Progenitor cell of endocrine pancreas (in vitro differentiated cells): Measurements from ENCODE around the gene HHIPL1. TPM values are rescaled to one million over a fixed set of nuclear protein-coding genes. Genes with fewer than 3 reads are reported as not detected.

Experiments used
- DNase-seq: peaks from one replicate; pipeline ENCODE4 v3.0.0; 2021; ENCODE audit warnings: low spot score; ENCODE audit not compliant: unreplicated experiment
- H3K27ac Mint-ChIP-seq: 2 replicates; pipeline ENCODE4 v1.8.0; 2021; ENCODE audit warnings: mild to moderate bottlenecking, moderate library complexity, mixed read lengths
- H3K27me3 Mint-ChIP-seq: 2 replicates; pipeline ENCODE4 v1.8.0; 2021; ENCODE audit warnings: mixed read lengths
- H3K36me3 Mint-ChIP-seq: 2 replicates; pipeline ENCODE4 v1.8.0; 2022; ENCODE audit warnings: mixed read lengths; ENCODE audit not compliant: insufficient read depth
- H3K4me1 Mint-ChIP-seq: 2 replicates; pipeline ENCODE4 v1.8.0; 2021; ENCODE audit warnings: low read depth, mixed read lengths
- H3K4me3 Mint-ChIP-seq: 2 replicates; pipeline ENCODE4 v1.8.0; 2021; ENCODE audit warnings: low read depth, mild to moderate bottlenecking, moderate library complexity, mixed read lengths
- H3K9me3 Mint-ChIP-seq: 2 replicates; pipeline ENCODE4 v1.8.0; 2021; ENCODE audit warnings: low read depth, mixed read lengths
- total RNA-seq: library from RNA; stranded (reverse); gene quantifications from 2 replicates; pipeline ENCODE4 v1.2.1, GENCODE V29; 2021
- TF ChIP-seq, protein P1 (sequence below): fragments of 200-600 bp; sonication (generic); IDR thresholded peaks from one replicate; pipeline ENCODE4 v1.5.0; 2021; ENCODE audit warnings: antibody characterized with exemption, mild to moderate bottlenecking; ENCODE audit not compliant: unreplicated experiment

Gene HHIPL1
- total RNA-seq, 1 donor from 2014 or later: 0.65 TPM

DNA sequence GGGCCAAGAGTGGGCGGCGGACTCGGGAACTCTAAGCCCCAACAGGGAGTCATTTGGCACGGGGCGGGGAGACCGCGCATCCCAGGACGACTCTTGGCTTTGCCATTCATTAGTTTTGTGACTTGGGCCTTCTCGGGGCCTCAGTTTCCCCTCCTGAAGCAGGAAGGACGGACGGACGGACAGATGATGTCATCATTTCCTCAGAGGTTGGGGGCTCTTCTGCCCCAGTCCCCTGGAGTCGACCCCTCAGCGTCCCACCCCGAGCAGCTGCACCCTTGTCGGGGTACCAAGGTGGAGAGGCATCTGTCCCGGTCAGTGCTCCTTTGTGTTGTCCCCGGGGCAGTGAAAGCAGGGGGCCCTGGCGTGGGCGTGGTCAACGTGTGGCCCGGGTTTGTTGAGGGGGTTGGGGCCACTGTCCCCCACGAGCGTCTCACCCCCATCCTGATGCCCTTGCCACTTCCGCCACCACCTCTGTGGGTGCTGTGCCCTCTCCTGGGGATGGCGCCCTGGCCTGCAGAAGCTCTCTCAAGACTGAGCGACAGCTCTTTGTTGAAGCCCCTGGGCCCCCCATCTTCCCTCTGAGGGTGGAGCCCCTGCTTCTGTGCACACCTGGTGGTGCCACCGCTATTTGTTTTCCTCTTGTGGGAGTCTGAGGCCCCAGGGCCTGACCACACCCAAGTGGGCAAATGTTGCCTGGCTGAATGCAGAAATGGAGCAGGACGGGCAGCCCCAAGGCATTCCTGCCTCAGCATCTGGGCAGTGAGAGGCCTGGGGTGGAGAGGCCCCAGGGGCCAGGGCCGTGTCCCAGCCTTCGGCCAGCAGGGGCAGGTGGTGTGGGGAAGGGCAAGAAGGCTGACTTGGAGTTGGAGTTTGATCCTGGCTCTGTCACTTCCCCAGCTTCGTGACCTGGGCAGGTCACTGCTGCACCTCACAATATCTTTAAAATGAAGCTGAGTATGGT is 896 bp downstream of the HHIPL1 start:
- TF ChIP-seq, protein P1, sequence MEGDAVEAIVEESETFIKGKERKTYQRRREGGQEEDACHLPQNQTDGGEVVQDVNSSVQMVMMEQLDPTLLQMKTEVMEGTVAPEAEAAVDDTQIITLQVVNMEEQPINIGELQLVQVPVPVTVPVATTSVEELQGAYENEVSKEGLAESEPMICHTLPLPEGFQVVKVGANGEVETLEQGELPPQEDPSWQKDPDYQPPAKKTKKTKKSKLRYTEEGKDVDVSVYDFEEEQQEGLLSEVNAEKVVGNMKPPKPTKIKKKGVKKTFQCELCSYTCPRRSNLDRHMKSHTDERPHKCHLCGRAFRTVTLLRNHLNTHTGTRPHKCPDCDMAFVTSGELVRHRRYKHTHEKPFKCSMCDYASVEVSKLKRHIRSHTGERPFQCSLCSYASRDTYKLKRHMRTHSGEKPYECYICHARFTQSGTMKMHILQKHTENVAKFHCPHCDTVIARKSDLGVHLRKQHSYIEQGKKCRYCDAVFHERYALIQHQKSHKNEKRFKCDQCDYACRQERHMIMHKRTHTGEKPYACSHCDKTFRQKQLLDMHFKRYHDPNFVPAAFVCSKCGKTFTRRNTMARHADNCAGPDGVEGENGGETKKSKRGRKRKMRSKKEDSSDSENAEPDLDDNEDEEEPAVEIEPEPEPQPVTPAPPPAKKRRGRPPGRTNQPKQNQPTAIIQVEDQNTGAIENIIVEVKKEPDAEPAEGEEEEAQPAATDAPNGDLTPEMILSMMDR: no peak
- Mint-ChIP-seq H3K36me3 (no peaks in the 10 kb centered on the region), H3K27ac (no peak overlapping the region), H3K9me3 (no peaks in the 10 kb centered on the region), H3K4me3 (peak overlapping the region; percentile 59), H3K4me1 (peaks cover 4% of the 10 kb centered on the region), H3K27me3 (peaks cover 40% of the 10 kb centered on the region)
- DNase-seq: no peak

DNA sequence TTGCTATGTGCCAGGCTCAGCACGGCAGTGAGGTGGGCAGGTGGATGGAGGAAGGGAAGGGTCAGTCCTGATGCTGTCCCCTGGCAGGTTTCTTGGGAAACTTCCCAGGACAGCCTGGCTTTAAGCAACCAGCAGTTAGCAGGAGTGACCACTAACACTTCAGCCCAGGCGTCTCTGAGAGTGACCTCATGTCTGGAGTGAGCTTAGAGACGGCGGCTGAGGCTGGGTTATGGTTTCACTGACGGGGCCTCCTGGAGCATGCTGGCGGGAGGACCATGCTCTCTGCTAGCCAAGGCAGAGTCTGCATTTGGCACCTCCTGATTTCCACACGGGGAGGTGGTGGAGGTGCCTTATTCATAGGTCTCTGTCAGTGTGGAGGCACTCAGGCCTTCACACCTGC is 2.5 kb downstream of the HHIPL1 start:
- Mint-ChIP-seq H3K4me3 (no peak overlapping the region), H3K36me3 (no peaks in the 10 kb centered on the region), H3K4me1 (peaks cover 4% of the 10 kb centered on the region), H3K27me3 (peaks cover 47% of the 10 kb centered on the region), H3K27ac (no peak overlapping the region), H3K9me3 (no peaks in the 10 kb centered on the region)
- TF ChIP-seq, protein P1: no peak
- DNase-seq: no peak

DNA sequence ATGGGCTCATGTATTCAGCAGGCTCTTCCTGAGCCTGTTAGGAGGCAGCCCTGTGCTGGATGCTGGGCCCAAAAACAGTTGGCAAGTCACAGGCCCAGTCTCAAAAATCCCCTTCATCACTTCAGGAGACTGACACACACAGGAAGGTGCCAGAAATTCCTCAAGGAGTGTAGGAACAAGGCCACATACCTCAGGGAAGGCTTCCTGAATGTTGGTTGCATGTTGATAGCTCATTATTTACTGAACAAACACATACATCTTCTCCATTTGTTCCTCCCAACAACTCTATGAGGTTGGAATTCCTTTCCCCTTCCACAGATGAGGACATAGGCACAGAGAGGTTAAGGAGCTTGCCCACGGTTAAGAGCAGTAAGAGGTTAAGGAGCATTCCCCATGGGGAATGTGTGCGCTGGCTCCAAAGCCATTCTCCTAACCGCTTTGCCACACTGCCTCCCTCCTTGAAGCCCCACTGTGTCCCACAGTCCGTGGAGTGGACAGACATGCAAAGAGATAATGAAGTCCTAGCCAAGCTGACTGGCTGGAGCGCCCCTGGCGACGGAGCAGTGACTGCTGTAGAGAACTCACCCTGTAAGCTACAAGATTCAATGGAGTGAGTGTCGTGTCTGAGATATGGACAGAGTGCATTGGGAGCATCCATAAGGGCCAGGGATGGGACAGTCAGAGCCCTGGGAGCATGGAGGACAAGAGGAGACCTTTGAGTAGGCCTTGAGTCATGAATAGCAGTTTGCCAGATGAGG is 3.3 kb downstream of the HHIPL1 start:
- TF ChIP-seq, protein P1: no peak
- Mint-ChIP-seq H3K9me3 (no peaks in the 10 kb centered on the region), H3K4me3 (no peak overlapping the region), H3K4me1 (peaks cover 4% of the 10 kb centered on the region), H3K27me3 (peaks cover 47% of the 10 kb centered on the region), H3K36me3 (no peaks in the 10 kb centered on the region), H3K27ac (no peak overlapping the region)
- DNase-seq: no peak

DNA sequence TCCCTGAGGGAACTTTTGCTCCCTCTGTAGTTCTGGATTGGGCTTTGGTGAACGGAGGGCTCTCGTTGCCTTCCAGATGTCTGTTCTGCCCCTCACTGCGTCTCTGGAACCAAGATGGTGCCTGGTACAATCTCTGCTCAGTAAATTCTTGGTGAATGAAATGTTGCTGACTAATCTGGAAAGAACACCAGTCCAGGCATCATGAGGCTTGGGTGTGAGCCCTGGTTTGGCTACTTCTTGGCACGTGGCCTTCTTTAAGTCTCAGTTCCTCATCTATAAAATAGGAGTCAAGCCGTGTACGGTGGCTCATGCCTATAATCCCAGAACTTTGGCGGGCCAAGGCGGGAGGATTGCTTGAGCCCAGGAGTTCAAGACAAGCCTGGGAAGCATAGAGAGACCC is 4.3 kb downstream of the HHIPL1 start:
- Mint-ChIP-seq H3K9me3 (no peaks in the 10 kb centered on the region), H3K27me3 (peaks cover 40% of the 10 kb centered on the region), H3K27ac (no peak overlapping the region), H3K4me3 (no peak overlapping the region), H3K36me3 (no peaks in the 10 kb centered on the region), H3K4me1 (peaks cover 4% of the 10 kb centered on the region)
- TF ChIP-seq, protein P1: no peak
- no peak for DNase-seq

DNA sequence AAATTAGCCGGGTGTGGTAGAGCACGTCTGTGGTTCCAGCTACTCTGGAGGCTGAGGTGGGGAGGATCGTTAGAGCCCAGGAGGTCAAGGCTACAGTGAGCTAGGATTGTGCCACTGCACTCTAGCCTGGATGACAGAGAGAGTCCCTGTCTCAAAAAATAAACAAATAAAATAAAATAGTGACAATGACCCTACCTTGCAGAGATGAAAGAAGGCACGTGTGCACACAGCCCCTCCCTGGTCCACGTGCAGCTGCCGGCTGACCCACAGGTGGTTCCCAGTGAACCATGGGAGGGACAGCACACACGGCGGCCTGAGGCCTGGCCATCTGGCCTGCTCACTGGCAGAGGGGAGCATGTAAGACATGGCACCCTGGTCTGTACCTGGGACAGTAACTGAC is 4.7 kb downstream of the HHIPL1 start:
- Mint-ChIP-seq H3K27me3 (peaks cover 39% of the 10 kb centered on the region), H3K4me3 (no peak overlapping the region)

More for the DNA sequence above, 4.7 kb downstream of the HHIPL1 start:
- TF ChIP-seq, protein P1: no peak
- DNase-seq: no peak
- peaks cover 4% of the 10 kb centered on the region for H3K4me1 Mint-ChIP-seq
- no peak overlapping the region for H3K27ac Mint-ChIP-seq
- H3K9me3 Mint-ChIP-seq: no peaks in the 10 kb centered on the region
- H3K36me3 Mint-ChIP-seq: no peaks in the 10 kb centered on the region
